Transverse colon (tissue), 4 donors: ENCODE results near the gene ABCB8. TPM values are rescaled to one million over a fixed set of nuclear protein-coding genes. Genes with fewer than 3 reads are reported as not detected.

ENCODE experiments used
- DNase-seq: peaks from one replicate; pipeline ENCODE4 v3.0.0-alpha.2; 2019
- H3K27ac ChIP-seq, 4 donors: fragments of 200-600 bp; sonication (generic); 2 replicates each; pipeline ENCODE4 v1.5.1; 2016 to 2018; ENCODE audit warnings: inconsistent platforms in 4 of 4
- H3K27me3 ChIP-seq: fragments of 200-600 bp; sonication (generic); 2 replicates; pipeline ENCODE4 v1.5.1; 2017; ENCODE audit warnings: inconsistent platforms
- H3K36me3 ChIP-seq, 4 donors: fragments of 200-600 bp; sonication (generic); 2 replicates each; pipeline ENCODE4 v1.5.1; 2017 to 2019; ENCODE audit warnings: inconsistent platforms in 4 of 4
- H3K4me1 ChIP-seq, 4 donors: fragments of 200-600 bp; sonication (generic); 2 replicates each; pipeline ENCODE4 v1.5.1; 2017 to 2020; ENCODE audit warnings: inconsistent platforms in 4 of 4
- H3K4me3 ChIP-seq, 4 donors: fragments of 200-600 bp; sonication (generic); 1 replicate in 1 of 4; 2 replicates in 3 of 4; pipeline versions ENCODE4 v1.5.1 to v1.6.1; 2017 to 2019; ENCODE audit warnings: inconsistent platforms in 4 of 4
- H3K9me3 ChIP-seq, 2 donors: fragments of 200-600 bp; sonication (generic); 2 replicates each; pipeline ENCODE4 v1.5.1; 2017 to 2019; ENCODE audit warnings: inconsistent platforms in 2 of 2
- EP300 ChIP-seq: sonication (generic); formaldehyde crosslinking; IDR thresholded peaks from one replicate; pipeline ENCODE4 v1.6.1; 2017; ENCODE audit warnings: antibody characterized with exemption, low read depth
- POLR2A ChIP-seq: fragments of 450-650 bp; IDR thresholded peaks from one replicate; pipeline ENCODE4 v1.6.1; 2016; ENCODE audit warnings: antibody characterized with exemption, mild to moderate bottlenecking, moderate library complexity
- POLR2AphosphoS5 ChIP-seq, 3 donors: sonication (generic); formaldehyde crosslinking; IDR thresholded peaks; one replicate each; pipeline ENCODE4 v1.6.1; 2016; ENCODE audit warnings: antibody characterized with exemption in 3 of 3
- WGBS, 2 donors: methylation state at CpG; one replicate each; pipeline ENCODE4 v1.1.5; 2018; ENCODE audit warnings: low coverage in 1 of 2; 5-methylcytosine and 5-hydroxymethylcytosine counted together
- in situ Hi-C, 4 donors: fragments of 200-750 bp; cut with MboI; loops; one replicate each; pipeline versions ENCODE4 v1.15.0 to v1.15.1; 2017; ENCODE audit warnings: low sequenced_read_pairs in 3 of 4, low pct_ligation_motif_present in 1 of 4, low pct_unique_long_range_greater_than_20kb in 1 of 4
- intact Hi-C: fragments of 100-400 bp; cut with DNase I; formaldehyde crosslinking; loops from one replicate; pipeline ENCODE4 v1.15.1; 2023; ENCODE audit warnings: low total_unique reads
- total RNA-seq, 4 donors: library from RNA; depleted of rRNA; stranded (reverse); fragments of >200 nt; gene quantifications; one replicate each; pipeline ENCODE4 v1.1.0, GENCODE V29; 2016
- TF ChIP-seq, protein P1 (sequence below), 5 experiments: fragments of 200-600 bp in 3 of 5; fragments of 450-650 bp in 2 of 5; sonication (generic) in 3 of 5; IDR thresholded peaks; 1 replicate in 2 of 5; 2 replicates in 3 of 5; pipeline ENCODE4 v1.5.1; 2016 to 2017; ENCODE audit warnings: antibody characterized with exemption in 5 of 5, inconsistent platforms in 3 of 5, mild to moderate bottlenecking in 2 of 5, moderate library complexity in 1 of 5

Gene ABCB8
- total RNA-seq, 4 donors from 2014 or later: 33.3 to 76.4 (median 51.4) TPM

- intact Hi-C loops (no loop called here), in situ Hi-C loops (no loop called here)
- WGBS, 2 donors: 91% methylated on average over 17 of the region's 39 CpGs; no CpG with 5 or more reads in 1 of the 2 donors
- no peak for DNase-seq
- H3K27ac ChIP-seq: no peak overlapping the region
- peaks cover 0 to 61% (median 17%) of the 10 kb centered on the region in 4 donors for H3K36me3 ChIP-seq
- H3K9me3 ChIP-seq: no peaks in the 10 kb centered on the region
- H3K4me3 ChIP-seq: no peak overlapping the region
- H3K4me1 ChIP-seq: peaks cover 8 to 25% (median 23%) of the 10 kb centered on the region in 4 donors
- no peak for TF ChIP-seq POLR2AphosphoS5 (IDR thresholded peaks at IDR 0.05)
- TF ChIP-seq, protein P1, sequence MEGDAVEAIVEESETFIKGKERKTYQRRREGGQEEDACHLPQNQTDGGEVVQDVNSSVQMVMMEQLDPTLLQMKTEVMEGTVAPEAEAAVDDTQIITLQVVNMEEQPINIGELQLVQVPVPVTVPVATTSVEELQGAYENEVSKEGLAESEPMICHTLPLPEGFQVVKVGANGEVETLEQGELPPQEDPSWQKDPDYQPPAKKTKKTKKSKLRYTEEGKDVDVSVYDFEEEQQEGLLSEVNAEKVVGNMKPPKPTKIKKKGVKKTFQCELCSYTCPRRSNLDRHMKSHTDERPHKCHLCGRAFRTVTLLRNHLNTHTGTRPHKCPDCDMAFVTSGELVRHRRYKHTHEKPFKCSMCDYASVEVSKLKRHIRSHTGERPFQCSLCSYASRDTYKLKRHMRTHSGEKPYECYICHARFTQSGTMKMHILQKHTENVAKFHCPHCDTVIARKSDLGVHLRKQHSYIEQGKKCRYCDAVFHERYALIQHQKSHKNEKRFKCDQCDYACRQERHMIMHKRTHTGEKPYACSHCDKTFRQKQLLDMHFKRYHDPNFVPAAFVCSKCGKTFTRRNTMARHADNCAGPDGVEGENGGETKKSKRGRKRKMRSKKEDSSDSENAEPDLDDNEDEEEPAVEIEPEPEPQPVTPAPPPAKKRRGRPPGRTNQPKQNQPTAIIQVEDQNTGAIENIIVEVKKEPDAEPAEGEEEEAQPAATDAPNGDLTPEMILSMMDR (IDR thresholded peaks at IDR 0.05): no peak
- TF ChIP-seq POLR2A: no peak
- TF ChIP-seq EP300: no peak
- H3K27me3 ChIP-seq: no peaks in the 10 kb centered on the region
Measured at GRCh38 chr7:151066273-151066974, 38.2 kb downstream of the ABCB8 start.

GRCh38 chr7:151068069-151068773 lies 40.0 kb downstream of the ABCB8 start:
- H3K27me3 ChIP-seq: no peaks in the 10 kb centered on the region
- in situ Hi-C loops (no loop called here), intact Hi-C loops (no loop called here)
- no peaks in the 10 kb centered on the region for H3K9me3 ChIP-seq
- H3K4me3 ChIP-seq: no peak overlapping the region
- H3K36me3 ChIP-seq: peaks cover 0 to 72% (median 20%) of the 10 kb centered on the region in 4 donors
- H3K27ac ChIP-seq: no peak overlapping the region
- no peak for DNase-seq
- 86 to 88% methylated on average over 7 to 12 of the region's 12 CpGs for WGBS, 2 donors
- TF ChIP-seq POLR2A: no peak
- no peak for TF ChIP-seq POLR2AphosphoS5 (IDR thresholded peaks at IDR 0.05)
- no peak for TF ChIP-seq EP300
- TF ChIP-seq, protein P1 (IDR thresholded peaks at IDR 0.05): no peak
- H3K4me1 ChIP-seq: peaks cover 0 to 7% (median 5%) of the 10 kb centered on the region in 4 donors

GRCh38 chr7:151069841-151070573 lies 41.8 kb downstream of the ABCB8 start:
- intact Hi-C loops: loop anchor here (5.0 kb wide), 1 partner anchor 1543 kb away; no protein-coding TSS in a partner anchor
- DNase-seq: no peak
- Histone ChIP-seq H3K9me3 (no peaks in the 10 kb centered on the region), H3K4me3 (no peak overlapping the region), H3K27me3 (no peaks in the 10 kb centered on the region), H3K4me1 (no peaks in the 10 kb centered on the region), H3K36me3 (peaks cover 0 to 81% (median 28%) of the 10 kb centered on the region in 4 donors), H3K27ac (no peak overlapping the region)
- in situ Hi-C loops: no loop called here
- 87% methylated on average over 16 of the region's 17 CpGs; no CpG with 5 or more reads in 1 of the 2 donors for WGBS, 2 donors
- TF ChIP-seq EP300: no peak

- no peak overlapping the region for H3K27ac ChIP-seq
- WGBS, 2 donors: 94% methylated on average over 14 of the region's 15 CpGs; no CpG with 5 or more reads in 1 of the 2 donors
- H3K27me3 ChIP-seq: no peaks in the 10 kb centered on the region
- peaks cover 0 to 79% (median 31%) of the 10 kb centered on the region in 4 donors for H3K36me3 ChIP-seq
- H3K4me1 ChIP-seq: no peaks in the 10 kb centered on the region
- DNase-seq: no peak
- H3K9me3 ChIP-seq: no peaks in the 10 kb centered on the region
- H3K4me3 ChIP-seq: no peak overlapping the region
- intact Hi-C loops (loop anchor here (5.0 kb wide), 1 partner anchor 1543 kb away; no protein-coding TSS in a partner anchor), in situ Hi-C loops (no loop called here)
- no peak for TF ChIP-seq EP300
- no peak for TF ChIP-seq POLR2A
- TF ChIP-seq, protein P1 (IDR thresholded peaks at IDR 0.05): no peak
- no peak for TF ChIP-seq POLR2AphosphoS5 (IDR thresholded peaks at IDR 0.05)
Measured at GRCh38 chr7:151070574-151070960, 42.3 kb downstream of the ABCB8 start.
